ENCODE data around the gene ZNF343.
"Not testable (repeated sequence)": the region's sequence is repeated elsewhere in the genome, so short reads cannot be mapped to it uniquely, and the experiment has no call there.

The ZNF343 gene

DNA sequence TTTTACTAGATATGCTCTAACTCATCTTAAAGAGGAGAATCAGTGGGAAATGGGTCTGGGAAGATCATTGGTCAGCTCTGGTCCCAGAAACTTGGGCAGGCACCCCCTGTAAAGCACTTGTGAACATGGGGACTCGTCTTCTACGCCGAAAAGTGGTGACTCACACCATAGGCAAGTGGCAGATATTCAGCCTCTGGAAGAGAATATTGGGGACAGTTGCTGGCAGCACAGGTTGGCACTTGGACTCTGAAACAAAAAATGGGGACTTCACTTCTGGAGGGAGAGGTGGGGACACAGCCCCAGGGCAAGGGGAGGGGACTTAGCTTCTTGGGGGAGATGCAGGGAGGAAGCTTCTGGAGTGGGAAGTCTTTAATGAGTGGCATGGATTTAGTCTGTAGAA, 11.9 kb upstream of the ZNF343 start:
- DNase-seq: no peak

DNA sequence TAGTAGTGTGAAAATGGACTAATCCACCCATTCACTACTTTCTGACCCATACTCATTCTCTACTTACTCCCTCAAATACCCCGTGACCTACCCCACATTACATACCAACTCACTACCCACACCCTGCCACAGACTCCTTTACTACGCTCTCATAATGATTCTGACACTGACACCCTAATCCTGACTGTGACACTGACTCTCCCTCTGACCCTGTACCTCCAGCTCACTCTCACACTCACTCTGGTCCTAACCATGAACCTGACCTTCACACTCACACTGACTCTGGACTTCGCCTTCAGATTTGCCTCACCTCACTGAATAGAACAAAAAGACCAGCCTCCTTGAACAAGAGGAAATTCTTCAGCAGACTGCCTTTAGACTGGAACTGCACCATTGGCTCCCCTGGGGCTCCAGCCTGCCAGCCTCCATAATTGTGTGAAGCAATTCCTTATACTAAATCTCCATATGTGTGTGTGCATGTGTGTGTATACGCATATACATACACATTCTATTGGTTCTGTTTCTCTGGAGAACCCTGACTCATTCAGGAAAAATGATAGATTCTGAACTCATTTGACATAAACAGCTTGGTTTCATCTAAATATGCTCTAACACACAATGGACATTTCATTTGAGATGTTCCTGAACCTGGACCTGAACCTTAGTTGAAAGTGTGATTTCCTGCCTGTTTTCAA, 10.5 kb upstream of the ZNF343 start:
- DNase-seq: no peak

DNA sequence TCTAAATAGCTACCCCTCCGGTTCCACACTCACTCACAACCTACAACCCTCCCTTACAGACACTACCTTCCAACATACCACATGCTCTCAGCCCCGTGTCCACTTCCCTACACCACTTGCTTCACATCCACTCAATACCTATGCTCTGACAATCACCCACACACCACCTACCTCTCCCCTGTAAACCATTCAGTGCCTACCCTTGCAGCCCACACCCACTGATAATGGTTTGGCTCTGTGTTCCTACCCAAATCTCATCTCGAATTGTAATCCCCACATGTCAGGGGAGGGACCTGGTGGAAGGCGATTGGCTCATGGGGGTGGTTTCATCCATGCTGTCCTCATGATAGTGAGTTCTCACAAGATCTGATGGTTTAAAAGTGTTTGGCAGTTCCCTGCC, 9.8 kb upstream of the ZNF343 start:
- DNase-seq: no peak

- DNase-seq: no peak
These were observed 9.4 kb upstream of the ZNF343 start for GRCh38 chr20:2518096-2518495.

DNA sequence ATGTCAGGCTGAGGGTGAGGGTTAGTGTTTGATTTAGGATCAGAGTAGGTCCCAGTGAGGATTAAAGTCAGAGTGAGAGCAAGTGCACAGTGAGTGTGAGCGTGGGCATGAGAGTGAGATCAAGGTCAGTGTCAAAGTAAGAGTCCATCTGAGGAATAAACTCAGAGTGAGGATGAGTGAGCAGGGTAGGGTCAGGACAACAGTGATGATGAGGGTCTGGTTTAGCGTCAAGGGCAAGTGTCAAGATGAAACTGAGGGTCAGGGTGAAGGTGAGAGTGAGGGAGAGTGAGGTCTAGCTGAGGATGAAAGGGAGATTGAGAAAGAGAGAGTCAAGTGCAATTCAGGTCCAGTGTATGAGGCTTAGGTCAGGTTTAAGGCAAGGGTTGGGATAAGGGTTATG, 7.7 kb upstream of the ZNF343 start:
- no peak for DNase-seq

DNA sequence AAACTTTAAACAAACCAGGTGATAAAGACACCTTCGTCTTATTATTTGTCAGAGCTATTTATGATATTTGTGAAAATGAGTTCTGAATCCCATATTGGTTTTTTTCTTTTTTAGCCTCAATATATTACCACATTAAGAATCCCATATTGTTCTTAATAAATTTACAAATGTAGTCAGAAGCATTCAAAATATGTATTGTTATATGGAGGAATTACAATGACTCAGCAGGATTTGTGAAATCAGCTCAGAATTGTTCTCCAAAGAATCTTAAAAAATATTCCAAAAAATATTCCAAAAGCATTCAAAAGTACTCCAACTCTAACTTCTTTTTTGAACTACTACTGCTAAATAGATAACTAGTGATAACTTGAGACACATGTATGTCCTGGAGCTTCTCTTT, 6.5 kb upstream of the ZNF343 start:
- DNase-seq: no peak

GRCh38 chr20:2509794-2510193, 1.1 kb upstream of the ZNF343 start:
- no peak for DNase-seq

DNA sequence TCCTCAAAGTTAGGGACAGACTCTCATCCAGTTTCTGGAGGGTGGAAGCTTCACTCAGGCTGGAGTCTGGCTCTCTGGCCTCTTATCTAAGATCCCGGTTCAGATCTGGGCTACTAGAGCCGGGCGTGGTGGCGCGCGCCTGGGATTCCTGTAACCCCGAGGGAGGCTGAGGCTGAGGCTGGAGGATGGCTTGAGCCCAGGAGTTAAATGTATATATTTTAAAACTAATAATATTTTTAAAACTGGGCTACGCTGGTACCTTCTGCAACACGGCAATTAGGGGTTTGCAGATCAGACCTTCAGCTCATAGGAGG, 710 bp upstream of the ZNF343 start:
- no peak for DNase-seq

DNA sequence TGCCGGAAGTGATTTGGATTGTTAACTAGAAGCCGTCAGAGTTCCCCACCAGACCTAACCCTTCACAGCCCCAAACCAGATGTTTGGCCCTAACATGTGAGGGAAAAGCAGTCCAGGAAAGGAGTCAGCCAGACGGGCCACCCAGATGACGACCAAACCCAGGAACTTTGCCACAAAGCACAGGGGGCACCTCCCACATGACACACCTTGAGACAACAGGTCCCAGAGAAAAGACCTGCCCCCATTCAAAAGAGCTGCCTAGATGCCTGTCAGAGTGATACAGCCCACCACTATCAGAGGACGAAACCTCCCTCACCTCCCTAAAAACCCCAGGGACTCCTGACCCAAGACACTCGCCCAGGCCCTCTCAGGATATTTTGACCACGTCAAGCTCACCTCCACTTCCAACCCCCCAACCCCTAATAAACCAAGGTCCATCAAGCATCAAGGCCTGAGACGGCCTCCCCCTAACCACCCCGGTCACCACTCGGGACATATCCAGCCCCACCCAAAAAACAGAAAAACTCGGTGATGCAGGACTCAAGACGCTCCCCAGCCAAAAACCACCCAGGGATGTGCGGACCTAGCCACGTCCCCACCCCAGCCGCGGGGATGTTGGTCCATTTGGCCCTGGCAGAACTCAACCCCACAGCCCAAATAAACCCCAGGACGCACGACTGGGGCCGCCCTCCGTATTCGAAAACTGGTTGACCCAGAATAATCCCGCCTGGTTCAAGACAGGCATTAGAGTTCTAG, 662 bp downstream of the ZNF343 start:
- DNase-seq: no peak

GRCh38 chr20:2507464-2507863, 1.3 kb downstream of the ZNF343 start:
- no peak for DNase-seq

- DNase-seq: not testable (repeated sequence)
These were observed 2.3 kb downstream of the ZNF343 start for GRCh38 chr20:2506426-2506825.

DNA sequence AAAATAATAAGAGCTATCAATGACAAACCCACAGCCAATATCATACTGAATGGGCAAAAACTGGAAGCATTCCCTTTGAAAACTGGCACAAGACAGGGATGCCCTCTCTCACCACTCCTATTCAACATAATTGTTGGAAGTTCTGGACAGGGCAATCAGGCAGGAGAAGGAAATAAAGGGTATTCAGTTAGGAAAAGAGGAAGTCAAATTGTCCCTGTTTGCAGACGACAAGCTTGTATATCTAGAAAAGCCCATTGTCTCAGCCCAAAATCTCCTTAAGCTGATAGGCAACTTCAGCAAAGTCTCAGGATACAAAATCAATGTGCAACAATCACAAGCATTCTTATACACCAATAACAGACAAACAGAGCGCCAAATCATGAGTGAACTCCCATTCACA, 3.9 kb downstream of the ZNF343 start:
- not testable (repeated sequence) for DNase-seq

DNA sequence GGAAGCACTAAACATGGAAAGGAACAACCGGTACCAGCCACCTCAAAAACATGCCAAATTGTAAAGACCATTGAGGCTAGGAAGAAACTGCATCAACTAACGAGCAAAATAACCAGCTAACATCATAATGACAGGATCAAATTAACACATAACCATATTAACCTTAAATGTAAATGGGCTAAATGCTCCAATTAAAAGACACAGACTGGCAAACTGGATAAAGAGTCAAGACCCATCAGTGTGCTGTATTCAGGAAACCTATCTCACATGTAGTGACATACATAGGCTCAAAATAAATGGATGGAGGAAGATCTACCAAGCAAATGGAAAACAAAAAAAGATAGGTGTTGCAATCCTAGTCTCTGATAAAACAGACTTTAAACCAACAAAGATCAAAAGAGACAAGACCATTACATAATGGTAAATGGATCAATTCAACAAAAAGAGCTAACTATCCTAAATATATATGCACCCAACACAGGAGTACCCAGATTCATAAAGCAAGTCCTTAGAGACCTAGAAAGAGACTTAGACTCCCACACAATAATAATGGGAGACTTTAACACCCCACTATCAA, 5.8 kb downstream of the ZNF343 start:
- not testable (repeated sequence) for DNase-seq

DNA sequence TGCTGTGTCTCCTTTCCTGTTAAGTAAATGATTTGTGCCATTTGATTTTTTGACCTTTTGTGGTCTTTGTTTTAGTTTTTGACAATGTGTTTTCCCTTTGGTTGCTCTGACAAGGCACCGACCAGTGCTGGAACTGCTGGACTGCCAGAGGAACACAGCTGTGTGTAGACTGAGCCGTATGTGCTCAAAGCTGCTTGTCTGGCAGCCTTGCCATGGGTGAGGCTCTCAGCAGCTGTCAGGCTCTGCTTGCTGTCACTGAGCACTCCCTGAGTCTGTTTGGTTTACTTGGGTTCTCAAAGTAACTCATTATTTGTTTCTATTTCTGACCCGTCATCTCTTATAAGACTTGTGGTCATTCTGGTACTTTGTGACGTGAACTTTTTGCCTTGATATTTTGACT, 23.1 kb downstream of the ZNF343 start:
- DNase-seq: no peak

- no peak for DNase-seq
These were observed 23.6 kb downstream of the ZNF343 start for GRCh38 chr20:2485080-2485479.

DNA sequence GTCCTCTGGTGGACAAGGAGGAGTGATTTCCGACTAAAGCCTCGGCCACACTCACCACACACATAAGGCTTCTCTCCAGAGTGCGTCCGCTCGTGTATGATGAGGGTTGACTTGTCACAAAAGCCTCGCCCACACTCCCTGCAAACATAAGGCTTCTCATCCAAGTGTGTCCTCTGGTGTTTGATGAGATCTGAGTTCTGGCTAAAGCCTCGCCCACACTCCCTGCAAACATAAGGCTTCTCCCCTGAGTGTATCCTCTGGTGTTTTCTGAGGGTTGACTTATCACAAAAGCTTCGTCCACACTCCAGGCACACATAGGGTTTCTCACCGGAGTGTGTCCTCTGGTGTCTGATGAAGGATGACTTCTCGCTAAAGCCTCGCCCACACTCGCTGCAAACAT, 25.2 kb downstream of the ZNF343 start:
- DNase-seq: no peak

DNA sequence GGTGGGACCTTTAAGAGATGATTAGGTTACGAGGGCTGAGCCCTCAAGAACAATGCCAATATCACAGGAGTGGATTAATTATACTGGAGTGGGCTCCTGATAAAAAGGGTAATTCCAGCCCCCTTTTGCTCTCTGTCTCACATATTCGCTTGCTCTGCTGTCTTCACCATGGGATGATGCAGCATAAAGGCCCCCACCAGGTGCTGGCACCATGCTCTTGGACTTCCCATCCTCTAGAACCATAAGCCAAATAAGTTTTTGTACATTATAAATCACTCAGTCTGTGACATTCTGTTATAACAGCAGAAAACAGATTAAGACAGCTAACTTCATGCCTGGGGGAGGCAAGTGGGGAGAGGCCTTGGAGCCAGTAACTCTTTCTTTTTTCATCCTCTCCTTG, 28.3 kb downstream of the ZNF343 start:
- no peak for DNase-seq

DNA sequence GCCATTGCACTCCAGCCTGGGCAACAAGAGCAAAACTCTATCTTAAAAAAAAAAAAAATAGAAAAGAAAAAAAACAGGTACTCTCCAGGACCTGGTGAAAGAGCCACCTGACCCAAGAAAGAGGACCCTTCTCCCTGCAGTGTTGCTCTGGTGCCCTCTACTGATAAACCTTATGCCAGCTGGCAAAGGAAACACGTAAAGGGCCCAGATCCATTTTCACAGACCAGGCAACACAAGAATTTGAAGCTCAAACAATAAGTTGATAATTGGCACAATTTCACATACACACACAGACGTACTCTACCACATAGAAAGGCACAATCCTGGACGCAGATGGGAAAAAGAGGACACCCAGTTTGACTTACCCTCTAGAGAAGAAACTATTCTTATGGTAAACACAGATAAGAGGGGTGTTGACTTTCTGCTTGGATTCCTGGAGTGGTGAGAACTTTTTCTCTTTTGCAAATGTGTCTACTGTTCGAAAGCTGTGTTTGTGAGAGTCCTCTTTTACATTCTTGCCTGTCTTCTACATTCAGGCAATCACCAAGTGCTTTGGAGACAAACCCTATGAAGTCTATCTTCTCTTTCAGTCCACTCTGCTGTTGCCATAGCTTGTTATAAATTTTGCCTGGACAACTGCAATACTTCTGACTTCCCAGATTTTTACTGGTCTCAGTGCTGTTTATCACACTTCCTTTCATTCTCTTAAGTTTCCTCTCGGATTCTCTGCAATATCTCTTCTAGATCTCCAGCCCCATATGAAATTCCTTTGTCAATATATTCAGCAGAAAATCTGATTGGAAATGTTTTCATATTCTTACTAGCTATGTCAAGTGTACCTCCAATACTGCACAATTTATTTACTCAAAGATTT, 31.7 kb downstream of the ZNF343 start:
- no peak for DNase-seq

- no peak for DNase-seq
These were observed 32.6 kb downstream of the ZNF343 start for GRCh38 chr20:2475850-2476741.

DNA sequence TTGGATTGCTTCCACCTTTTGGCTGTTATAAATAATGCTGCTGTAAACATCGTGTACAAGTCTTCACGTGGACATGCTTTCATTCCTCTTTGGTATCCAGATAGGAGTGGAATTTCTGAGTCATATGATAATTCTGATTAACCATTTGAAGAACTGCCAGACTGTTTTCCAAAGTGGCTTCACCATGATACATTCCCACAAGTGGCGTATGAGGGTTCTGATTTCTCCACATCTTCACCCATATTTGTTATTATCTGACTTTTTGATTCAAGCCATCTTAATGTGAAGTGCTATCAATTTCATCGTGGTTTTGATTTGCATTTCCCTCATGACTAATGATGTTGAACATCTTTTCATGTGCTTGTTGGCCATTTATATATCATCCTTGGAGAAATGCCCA, 35.2 kb downstream of the ZNF343 start:
- DNase-seq: no peak

DNA sequence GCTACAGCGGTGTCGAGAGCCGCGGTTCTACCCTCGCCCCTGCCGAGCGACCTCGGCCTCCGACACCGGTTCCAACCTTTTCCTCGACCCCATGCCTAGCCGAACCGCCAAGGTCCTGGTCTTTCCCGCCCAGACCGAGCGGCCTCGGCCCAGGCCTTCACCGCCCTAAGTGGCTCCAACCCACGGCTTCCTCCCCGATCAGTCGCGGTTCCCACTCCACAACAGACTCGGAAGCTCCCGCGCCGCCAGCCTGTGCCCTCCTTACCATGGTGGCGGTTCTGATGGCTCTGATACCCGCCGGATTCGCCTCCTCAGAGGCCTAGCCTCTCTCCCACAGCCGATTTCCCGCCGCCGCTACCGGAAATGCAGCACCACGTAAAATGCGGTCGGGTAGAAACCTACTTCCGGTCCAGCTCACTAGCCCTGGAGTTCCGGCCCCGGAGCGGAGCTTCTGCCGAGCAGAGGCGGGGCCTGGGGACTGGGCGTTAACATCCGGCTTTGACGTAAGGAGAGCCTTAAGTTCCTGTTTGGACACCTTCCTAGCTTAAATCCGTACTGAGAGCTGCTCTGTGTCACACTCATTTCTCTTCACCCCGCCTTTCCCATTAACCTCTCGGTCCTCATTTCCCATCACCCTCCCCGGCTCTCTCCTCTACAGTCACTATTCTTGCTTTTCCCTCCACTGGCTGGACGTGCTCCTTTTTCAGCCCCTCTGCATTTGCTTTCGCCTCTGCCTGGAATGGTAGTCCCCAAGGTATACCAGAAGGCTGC, 38.1 kb downstream of the ZNF343 start, which contains the start of gene SNRPB:
Gene SNRPB (minus strand): TSS at position 367 of the 771 bp plus-strand sequence. CDS start 99 bp downstream, at position 268.
- peak; percentile 99 for DNase-seq

Measured in NCI-H1105 treated with DMSO at 0.1 percent for 48 hours (cell line).